ENCODE measurements around the gene RRM2. TPM values are rescaled to one million over a fixed set of nuclear protein-coding genes. Genes with fewer than 3 reads are reported as not detected.

Gene RRM2
- total RNA-seq, 1 donor from 2014 or later: 7.8 TPM

DNA sequence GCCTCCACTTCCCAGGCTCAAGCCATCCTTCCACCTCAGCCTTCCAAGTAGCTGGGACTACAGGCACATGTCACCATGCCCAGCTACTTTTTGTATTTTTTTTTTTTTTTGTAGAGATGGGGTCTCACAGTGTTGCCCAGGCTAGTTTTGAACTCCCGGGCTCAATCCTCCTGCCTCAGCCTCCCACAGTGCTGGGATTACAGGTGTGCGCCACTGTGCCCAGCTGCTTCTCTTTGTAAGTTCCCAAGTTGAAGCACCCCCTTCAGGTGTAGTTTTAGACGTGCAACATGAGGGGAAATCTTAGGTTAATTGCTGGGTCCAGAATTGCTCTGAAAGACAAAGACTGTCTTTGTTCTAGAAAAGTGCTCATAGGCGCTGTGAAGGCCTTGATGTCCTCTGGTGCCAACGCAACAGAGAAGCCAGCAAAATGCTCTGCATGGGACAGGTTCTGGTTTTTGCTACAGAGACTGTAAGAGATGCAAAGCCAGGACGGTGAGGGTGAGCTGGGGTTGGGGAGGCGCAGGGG lies 46.6 kb downstream of the RRM2 start:
- Histone ChIP-seq H3K9me3 (ENCODE audit: control insufficient read depth in 3 of 3, low read length in 3 of 3) (no peaks in the 10 kb centered on the region), H3K9ac (ENCODE audit: low read depth in 1 of 3, low read length in 3 of 3) (no peak overlapping the region), H3K27ac (ENCODE audit: low read depth, low read length) (no peak overlapping the region), H3K36me3 (ENCODE audit: control insufficient read depth in 3 of 3, insufficient read depth in 3 of 3, low read length in 3 of 3) (no peaks in the 10 kb centered on the region), H3K27me3 (ENCODE audit: control insufficient read depth in 3 of 3, insufficient read depth in 3 of 3, low read length in 3 of 3) (peaks cover 0 to 3% (median 0%) of the 10 kb centered on the region in 3 donors), H3K4me3 (ENCODE audit: low read length in 3 of 3) (no peak overlapping the region), H3K4me1 (ENCODE audit: control insufficient read depth in 3 of 3, insufficient read depth in 3 of 3, low read length in 3 of 3) (no peaks in the 10 kb centered on the region)

DNA sequence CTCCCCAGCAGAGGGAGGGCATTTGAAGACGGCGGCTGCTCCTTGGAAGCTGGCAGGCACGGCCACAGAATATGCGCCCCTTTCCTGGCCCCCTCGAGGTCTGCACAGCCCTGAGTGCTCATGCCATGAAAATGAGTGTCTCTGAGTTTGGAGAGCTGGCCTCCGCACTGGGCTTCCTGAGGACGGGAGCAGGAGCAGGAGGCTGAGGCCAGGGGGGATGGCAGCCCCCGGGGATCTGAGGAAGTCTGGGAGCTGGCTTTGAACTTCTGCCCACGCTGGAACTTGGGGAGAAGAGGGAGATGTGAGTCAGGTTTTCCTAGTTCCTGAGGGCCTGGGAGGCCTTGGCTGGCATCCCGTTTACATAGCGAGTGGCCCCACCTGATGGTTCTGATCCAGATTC lies 47.0 kb downstream of the RRM2 start:
- H3K9ac ChIP-seq (ENCODE audit: low read depth in 1 of 3, low read length in 3 of 3): no peak overlapping the region
- H3K36me3 ChIP-seq (ENCODE audit: control insufficient read depth in 3 of 3, insufficient read depth in 3 of 3, low read length in 3 of 3): no peaks in the 10 kb centered on the region
- H3K4me1 ChIP-seq (ENCODE audit: control insufficient read depth in 3 of 3, insufficient read depth in 3 of 3, low read length in 3 of 3): no peaks in the 10 kb centered on the region
- H3K9me3 ChIP-seq (ENCODE audit: control insufficient read depth in 3 of 3, low read length in 3 of 3): no peaks in the 10 kb centered on the region
- no peak overlapping the region for H3K27ac ChIP-seq (ENCODE audit: low read depth, low read length)
- H3K27me3 ChIP-seq (ENCODE audit: control insufficient read depth in 3 of 3, insufficient read depth in 3 of 3, low read length in 3 of 3): peaks cover 0 to 3% (median 0%) of the 10 kb centered on the region in 3 donors
- no peak overlapping the region for H3K4me3 ChIP-seq (ENCODE audit: low read length in 3 of 3)

DNA sequence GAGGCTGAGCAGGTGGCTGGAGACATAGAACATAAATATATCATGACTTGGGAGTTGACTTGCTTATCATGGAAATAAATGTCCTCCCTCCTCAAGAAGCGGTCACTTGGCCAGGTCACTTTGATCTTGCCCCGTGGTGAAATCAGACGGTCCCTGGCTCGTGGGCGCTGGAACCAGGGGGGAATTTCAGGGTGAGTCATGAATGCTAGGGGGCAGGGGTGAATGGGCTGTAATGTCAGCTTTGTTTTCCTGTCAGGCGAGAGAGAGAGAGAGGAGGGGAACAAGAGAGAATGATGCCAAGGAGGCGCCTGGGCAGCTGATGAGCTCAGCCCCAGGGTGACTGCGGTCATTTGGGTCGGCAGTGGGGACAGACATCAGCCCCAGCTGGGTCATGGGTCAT lies 47.7 kb downstream of the RRM2 start:
- H3K9me3 ChIP-seq (ENCODE audit: control insufficient read depth in 3 of 3, low read length in 3 of 3): no peaks in the 10 kb centered on the region
- H3K27ac ChIP-seq (ENCODE audit: low read depth, low read length): no peak overlapping the region
- H3K27me3 ChIP-seq (ENCODE audit: control insufficient read depth in 3 of 3, insufficient read depth in 3 of 3, low read length in 3 of 3): peaks cover 0 to 3% (median 0%) of the 10 kb centered on the region in 3 donors
- no peak overlapping the region for H3K4me3 ChIP-seq (ENCODE audit: low read length in 3 of 3)
- no peaks in the 10 kb centered on the region for H3K4me1 ChIP-seq (ENCODE audit: control insufficient read depth in 3 of 3, insufficient read depth in 3 of 3, low read length in 3 of 3)
- H3K36me3 ChIP-seq (ENCODE audit: control insufficient read depth in 3 of 3, insufficient read depth in 3 of 3, low read length in 3 of 3): no peaks in the 10 kb centered on the region
- no peak overlapping the region for H3K9ac ChIP-seq (ENCODE audit: low read depth in 1 of 3, low read length in 3 of 3)

DNA sequence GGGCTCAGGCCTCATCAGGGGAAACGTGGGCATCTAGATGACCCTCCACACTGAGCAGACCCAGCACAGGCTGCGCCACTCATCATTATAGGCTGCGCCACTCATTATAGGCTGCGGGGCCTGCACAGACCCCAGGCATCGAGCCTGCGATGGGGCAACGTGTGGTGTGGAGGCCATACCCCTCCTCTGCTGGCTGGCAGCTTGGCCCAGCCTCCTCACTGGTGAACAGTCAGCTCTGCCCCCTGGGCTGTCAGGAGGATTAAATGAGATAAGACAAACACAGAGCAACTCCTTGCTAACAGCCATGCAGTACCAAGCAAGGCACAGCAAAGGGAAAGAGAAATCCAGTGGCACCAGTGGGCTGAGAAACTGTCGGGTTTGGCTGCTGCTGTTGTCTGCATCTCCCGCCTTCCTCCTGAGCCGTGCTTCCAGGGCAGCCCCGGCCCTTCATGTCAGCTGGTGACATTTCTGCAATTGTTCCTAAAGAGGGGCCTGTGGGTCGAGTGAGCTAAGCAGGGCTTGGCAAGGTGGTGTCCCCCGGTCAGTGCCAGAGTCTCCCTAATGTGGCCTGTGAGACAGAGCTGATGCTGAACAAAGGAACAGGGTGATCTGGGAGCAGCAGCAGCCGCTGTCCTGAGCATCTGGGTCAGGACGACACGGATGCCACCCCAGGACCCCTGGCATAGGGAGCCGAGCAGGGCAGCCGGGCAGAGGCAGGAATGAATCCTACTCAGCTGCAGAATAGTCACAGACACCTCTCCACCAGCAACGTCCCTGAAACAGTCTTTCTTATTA lies 48.7 kb downstream of the RRM2 start:
- no peak overlapping the region for H3K4me3 ChIP-seq (ENCODE audit: low read length in 3 of 3)
- no peak overlapping the region for H3K27ac ChIP-seq (ENCODE audit: low read depth, low read length)
- no peaks in the 10 kb centered on the region for H3K36me3 ChIP-seq (ENCODE audit: control insufficient read depth in 3 of 3, insufficient read depth in 3 of 3, low read length in 3 of 3)
- H3K9ac ChIP-seq (ENCODE audit: low read depth in 1 of 3, low read length in 3 of 3): no peak overlapping the region
- no peaks in the 10 kb centered on the region for H3K27me3 ChIP-seq (ENCODE audit: control insufficient read depth in 3 of 3, insufficient read depth in 3 of 3, low read length in 3 of 3)
- H3K4me1 ChIP-seq (ENCODE audit: control insufficient read depth in 3 of 3, insufficient read depth in 3 of 3, low read length in 3 of 3): no peaks in the 10 kb centered on the region
- no peaks in the 10 kb centered on the region for H3K9me3 ChIP-seq (ENCODE audit: control insufficient read depth in 3 of 3, low read length in 3 of 3)

DNA sequence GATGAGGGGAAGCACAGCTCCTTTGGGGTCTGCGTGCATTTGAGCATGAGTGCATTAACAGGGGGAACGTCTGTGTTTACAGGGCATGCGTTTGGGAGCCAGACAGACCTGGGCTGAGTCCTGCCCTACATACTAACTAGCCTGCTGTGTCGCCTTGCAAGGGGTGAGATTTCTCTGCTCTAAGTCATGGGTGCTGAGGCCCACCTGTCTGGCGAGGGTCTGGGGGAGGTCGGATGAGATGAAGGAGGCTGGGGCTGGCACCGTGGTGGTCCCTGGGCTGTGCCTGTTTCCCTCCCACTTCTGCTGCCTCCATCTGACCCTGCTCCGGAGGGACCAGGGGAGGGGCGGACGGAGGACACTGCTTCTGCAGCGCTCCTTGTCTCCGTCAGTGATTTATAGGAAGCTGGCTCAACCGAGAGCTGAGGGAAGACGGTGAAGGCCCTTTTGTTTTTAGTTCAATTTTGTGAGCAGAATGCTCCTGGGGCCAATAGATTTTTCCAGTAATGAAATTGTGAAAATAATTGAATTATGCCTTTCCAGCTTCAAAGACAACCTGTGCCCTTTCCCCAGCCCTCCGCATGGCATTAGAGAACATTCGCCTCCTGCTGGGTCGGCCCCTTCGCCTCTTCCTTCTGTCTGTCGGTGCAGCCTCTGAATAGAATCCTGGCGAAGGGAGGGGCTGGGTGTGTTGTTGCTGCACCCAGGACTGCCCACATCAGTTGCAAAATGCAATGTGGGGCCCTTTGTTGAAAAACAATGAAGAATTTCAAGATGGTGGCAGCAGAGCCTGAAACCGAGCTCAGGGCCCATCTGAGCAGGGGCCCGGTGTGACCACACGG lies 49.7 kb downstream of the RRM2 start:
- Histone ChIP-seq H3K27ac (ENCODE audit: low read depth, low read length) (no peak overlapping the region), H3K4me3 (ENCODE audit: low read length in 3 of 3) (no peak overlapping the region), H3K9me3 (ENCODE audit: control insufficient read depth in 3 of 3, low read length in 3 of 3) (no peaks in the 10 kb centered on the region), H3K27me3 (ENCODE audit: control insufficient read depth in 3 of 3, insufficient read depth in 3 of 3, low read length in 3 of 3) (no peaks in the 10 kb centered on the region), H3K4me1 (ENCODE audit: control insufficient read depth in 3 of 3, insufficient read depth in 3 of 3, low read length in 3 of 3) (no peaks in the 10 kb centered on the region), H3K9ac (ENCODE audit: low read depth in 1 of 3, low read length in 3 of 3) (no peak overlapping the region), H3K36me3 (ENCODE audit: control insufficient read depth in 3 of 3, insufficient read depth in 3 of 3, low read length in 3 of 3) (no peaks in the 10 kb centered on the region)

DNA sequence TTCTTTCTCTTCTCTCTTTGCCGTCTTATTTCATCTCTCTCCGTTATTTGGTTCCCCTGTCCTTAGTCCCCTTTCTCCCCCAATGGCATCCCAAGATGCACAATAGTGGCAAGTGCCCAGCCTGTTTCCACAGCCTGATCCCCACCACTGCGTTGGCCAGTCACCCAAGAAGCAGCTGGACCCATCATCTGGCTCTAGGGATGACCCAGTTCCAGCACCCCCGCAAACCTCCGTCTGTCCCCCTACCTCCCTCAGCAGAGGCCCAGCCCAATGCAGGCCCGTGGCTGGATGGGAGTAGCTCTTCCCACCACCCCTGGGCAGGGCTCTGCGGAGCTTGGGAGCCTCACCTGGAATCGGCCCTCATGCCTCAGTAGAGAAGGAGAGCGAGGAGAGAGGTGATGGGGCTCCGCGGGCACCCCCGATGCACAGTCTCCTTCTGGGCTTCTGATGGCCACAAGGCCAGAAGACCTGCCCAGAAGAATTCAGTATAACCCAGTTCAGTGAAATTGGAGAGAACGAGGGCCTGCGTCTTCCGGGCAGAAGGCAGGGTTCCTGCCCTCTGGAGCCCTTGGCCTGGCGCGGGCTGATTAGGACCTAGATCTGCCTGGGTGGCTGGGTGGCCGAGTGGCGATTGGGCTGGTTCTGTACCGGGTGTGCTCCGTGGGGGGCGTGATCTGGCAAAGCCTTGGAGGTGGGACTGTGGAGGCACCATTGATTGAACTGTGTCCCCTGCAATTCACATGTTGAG lies 50.9 kb downstream of the RRM2 start:
- no peak overlapping the region for H3K9ac ChIP-seq (ENCODE audit: low read depth in 1 of 3, low read length in 3 of 3)
- no peak overlapping the region for H3K4me3 ChIP-seq (ENCODE audit: low read length in 3 of 3)
- no peaks in the 10 kb centered on the region for H3K27me3 ChIP-seq (ENCODE audit: control insufficient read depth in 3 of 3, insufficient read depth in 3 of 3, low read length in 3 of 3)
- no peak overlapping the region for H3K27ac ChIP-seq (ENCODE audit: low read depth, low read length)
- H3K9me3 ChIP-seq (ENCODE audit: control insufficient read depth in 3 of 3, low read length in 3 of 3): no peaks in the 10 kb centered on the region
- H3K4me1 ChIP-seq (ENCODE audit: control insufficient read depth in 3 of 3, insufficient read depth in 3 of 3, low read length in 3 of 3): no peaks in the 10 kb centered on the region
- no peaks in the 10 kb centered on the region for H3K36me3 ChIP-seq (ENCODE audit: control insufficient read depth in 3 of 3, insufficient read depth in 3 of 3, low read length in 3 of 3)

DNA sequence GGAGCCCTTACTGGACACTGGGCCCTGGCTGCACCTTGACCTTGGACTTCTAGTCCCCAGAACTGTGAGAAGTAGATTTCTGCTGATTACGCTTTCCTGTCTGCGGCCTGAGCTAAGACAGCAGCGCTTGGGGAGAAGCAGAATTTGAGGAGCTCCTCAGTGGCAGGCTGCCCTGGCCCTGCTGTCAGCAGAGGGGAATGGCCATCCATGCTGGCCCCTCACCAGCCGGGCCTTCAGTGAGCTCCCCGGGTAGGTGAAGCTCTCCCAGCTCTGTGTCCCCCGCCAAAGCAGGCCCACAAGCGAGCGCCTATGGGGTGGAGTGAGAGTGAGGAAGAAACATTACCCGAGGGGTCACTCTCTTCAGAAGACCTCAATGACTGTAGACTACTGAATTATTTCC lies 51.6 kb downstream of the RRM2 start:
- no peak overlapping the region for H3K9ac ChIP-seq (ENCODE audit: low read depth in 1 of 3, low read length in 3 of 3)
- no peaks in the 10 kb centered on the region for H3K36me3 ChIP-seq (ENCODE audit: control insufficient read depth in 3 of 3, insufficient read depth in 3 of 3, low read length in 3 of 3)
- H3K27ac ChIP-seq (ENCODE audit: low read depth, low read length): no peak overlapping the region
- H3K9me3 ChIP-seq (ENCODE audit: control insufficient read depth in 3 of 3, low read length in 3 of 3): no peaks in the 10 kb centered on the region
- H3K4me3 ChIP-seq (ENCODE audit: low read length in 3 of 3): no peak overlapping the region
- no peaks in the 10 kb centered on the region for H3K4me1 ChIP-seq (ENCODE audit: control insufficient read depth in 3 of 3, insufficient read depth in 3 of 3, low read length in 3 of 3)
- no peaks in the 10 kb centered on the region for H3K27me3 ChIP-seq (ENCODE audit: control insufficient read depth in 3 of 3, insufficient read depth in 3 of 3, low read length in 3 of 3)

DNA sequence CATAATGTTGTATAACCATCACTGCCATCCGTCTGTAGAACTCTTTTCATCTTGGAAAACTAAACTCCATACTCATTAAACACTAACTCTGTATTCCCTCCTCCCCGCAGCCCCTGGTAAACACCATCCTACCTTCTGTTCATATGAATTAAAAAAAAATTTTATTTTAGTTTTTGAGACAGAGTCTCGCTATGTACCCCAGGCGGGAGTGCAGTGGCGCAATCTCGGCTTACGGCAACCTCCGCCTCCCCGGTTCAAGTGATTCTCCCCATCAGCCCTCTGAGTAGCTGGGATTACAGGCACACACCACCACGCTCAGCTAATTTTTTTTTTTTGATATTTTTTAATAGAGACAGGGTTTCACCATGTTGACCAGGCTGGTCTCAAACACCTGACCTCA lies 52.9 kb downstream of the RRM2 start:
- H3K9me3 ChIP-seq (ENCODE audit: control insufficient read depth in 3 of 3, low read length in 3 of 3): no peaks in the 10 kb centered on the region
- H3K36me3 ChIP-seq (ENCODE audit: control insufficient read depth in 3 of 3, insufficient read depth in 3 of 3, low read length in 3 of 3): no peaks in the 10 kb centered on the region
- H3K4me3 ChIP-seq (ENCODE audit: low read length in 3 of 3): no peak overlapping the region
- H3K27ac ChIP-seq (ENCODE audit: low read depth, low read length): no peak overlapping the region
- no peaks in the 10 kb centered on the region for H3K4me1 ChIP-seq (ENCODE audit: control insufficient read depth in 3 of 3, insufficient read depth in 3 of 3, low read length in 3 of 3)
- H3K9ac ChIP-seq (ENCODE audit: low read depth in 1 of 3, low read length in 3 of 3): no peak overlapping the region
- H3K27me3 ChIP-seq (ENCODE audit: control insufficient read depth in 3 of 3, insufficient read depth in 3 of 3, low read length in 3 of 3): no peaks in the 10 kb centered on the region

DNA sequence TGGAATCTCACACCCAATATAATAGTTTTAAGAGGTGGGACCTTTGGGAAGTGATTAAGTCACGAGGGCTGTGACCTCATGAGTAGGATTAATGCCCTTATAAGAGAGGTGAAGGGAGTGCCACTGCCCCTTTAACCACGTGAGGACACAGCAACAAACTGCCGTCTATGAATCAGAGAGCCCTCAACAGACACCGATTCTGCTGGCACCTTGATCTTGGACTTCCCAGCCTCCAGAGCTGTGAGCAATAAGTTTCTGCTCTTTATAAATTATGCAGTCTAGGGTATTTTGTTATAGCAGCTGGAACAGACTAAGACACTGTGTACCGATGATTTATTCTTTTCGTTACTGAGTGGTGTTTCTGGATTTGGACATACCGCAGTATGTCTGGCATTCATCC lies 56.2 kb downstream of the RRM2 start:
- no peaks in the 10 kb centered on the region for H3K27me3 ChIP-seq (ENCODE audit: control insufficient read depth in 3 of 3, insufficient read depth in 3 of 3, low read length in 3 of 3)
- no peak overlapping the region for H3K27ac ChIP-seq (ENCODE audit: low read depth, low read length)
- no peak overlapping the region for H3K4me3 ChIP-seq (ENCODE audit: low read length in 3 of 3)
- no peaks in the 10 kb centered on the region for H3K36me3 ChIP-seq (ENCODE audit: control insufficient read depth in 3 of 3, insufficient read depth in 3 of 3, low read length in 3 of 3)
- H3K4me1 ChIP-seq (ENCODE audit: control insufficient read depth in 3 of 3, insufficient read depth in 3 of 3, low read length in 3 of 3): no peaks in the 10 kb centered on the region
- H3K9ac ChIP-seq (ENCODE audit: low read depth in 1 of 3, low read length in 3 of 3): no peak overlapping the region
- H3K9me3 ChIP-seq (ENCODE audit: control insufficient read depth in 3 of 3, low read length in 3 of 3): no peaks in the 10 kb centered on the region
